ENCODE results near the gene CPEB1.

The CPEB1 gene

DNA sequence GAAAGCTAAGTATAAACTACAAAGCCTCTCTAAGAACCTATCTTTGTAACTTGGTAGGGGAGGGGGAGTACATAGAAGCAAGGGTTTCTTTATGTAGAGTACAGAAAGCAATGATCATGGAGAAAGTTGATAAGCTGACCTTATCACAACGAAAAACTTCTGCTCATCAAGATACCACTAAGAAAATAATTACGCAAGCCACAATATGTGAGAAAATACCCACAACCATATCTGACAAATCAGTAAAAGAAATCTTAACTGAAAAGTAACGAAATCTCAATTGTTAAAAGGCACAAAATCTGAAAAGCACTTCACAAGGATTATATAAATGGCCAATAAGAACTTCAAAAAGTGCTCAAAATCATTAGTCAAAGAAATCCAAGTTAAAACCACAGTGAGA is 71.8 kb downstream of the CPEB1 start:
- POLR2A ChIA-PET, result interaction anchor here (0.7 kb wide), 1 partner anchor 68 kb away, joined by 3 read pairs; no protein-coding TSS in a partner anchor
- CTCF ChIA-PET, result interaction anchor here (0.8 to 1.2 kb wide), 2 partner anchors 10 to 14 kb away, joined by 3 read pairs; no protein-coding TSS in a partner anchor
- Histone ChIP-seq H3K4me1 (ENCODE audit: control insufficient read depth, insufficient read depth, low read length) (peaks cover 5% of the 10 kb centered on the region), H3K4me3 (ENCODE audit: low read depth, low read length) (no peak overlapping the region), H3K9me3 (ENCODE audit: control insufficient read depth, insufficient read depth, low read depth, low read length) (no peaks in the 10 kb centered on the region), H3K27ac (ENCODE audit: extremely low read depth, low read depth, low read length) (no peak overlapping the region), H3K36me3 (ENCODE audit: control insufficient read depth in 2 of 2, insufficient read depth in 1 of 2, low read length in 2 of 2) (no peaks in the 10 kb centered on the region)
- TF ChIP-seq, protein P1, sequence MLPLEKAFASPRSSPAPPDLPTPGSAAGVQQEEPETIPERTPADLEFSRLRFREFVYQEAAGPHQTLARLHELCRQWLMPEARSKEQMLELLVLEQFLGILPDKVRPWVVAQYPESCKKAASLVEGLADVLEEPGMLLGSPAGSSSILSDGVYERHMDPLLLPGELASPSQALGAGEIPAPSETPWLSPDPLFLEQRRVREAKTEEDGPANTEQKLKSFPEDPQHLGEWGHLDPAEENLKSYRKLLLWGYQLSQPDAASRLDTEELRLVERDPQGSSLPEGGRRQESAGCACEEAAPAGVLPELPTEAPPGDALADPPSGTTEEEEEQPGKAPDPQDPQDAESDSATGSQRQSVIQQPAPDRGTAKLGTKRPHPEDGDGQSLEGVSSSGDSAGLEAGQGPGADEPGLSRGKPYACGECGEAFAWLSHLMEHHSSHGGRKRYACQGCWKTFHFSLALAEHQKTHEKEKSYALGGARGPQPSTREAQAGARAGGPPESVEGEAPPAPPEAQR (tag by site-specific recombination; IDR thresholded peaks at IDR 0.05), result no peak
- TF ChIP-seq, protein P2, sequence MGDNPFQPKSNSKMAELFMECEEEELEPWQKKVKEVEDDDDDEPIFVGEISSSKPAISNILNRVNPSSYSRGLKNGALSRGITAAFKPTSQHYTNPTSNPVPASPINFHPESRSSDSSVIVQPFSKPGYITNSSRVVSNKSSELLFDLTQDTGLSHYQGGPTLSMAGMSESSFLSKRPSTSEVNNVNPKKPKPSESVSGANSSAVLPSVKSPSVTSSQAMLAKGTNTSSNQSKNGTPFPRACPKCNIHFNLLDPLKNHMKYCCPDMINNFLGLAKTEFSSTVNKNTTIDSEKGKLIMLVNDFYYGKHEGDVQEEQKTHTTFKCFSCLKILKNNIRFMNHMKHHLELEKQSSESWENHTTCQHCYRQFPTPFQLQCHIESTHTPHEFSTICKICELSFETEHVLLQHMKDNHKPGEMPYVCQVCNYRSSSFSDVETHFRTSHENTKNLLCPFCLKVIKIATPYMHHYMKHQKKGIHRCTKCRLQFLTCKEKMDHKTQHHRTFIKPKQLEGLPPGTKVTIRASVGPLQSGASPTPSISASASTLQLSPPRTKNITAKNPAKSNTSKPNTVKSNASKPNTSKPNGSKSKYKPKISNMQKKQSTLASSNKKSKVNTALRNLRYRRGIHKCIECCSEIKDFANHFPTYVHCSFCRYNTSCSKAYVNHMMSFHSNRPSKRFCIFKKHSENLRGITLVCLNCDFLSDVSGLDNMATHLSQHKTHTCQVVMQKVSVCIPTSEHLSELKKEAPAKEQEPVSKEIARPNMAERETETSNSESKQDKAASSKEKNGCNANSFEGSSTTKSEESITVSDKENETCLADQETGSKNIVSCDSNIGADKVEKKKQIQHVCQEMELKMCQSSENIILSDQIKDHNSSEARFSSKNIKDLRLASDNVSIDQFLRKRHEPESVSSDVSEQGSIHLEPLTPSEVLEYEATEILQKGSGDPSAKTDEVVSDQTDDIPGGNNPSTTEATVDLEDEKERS (tag by site-specific recombination; IDR thresholded peaks at IDR 0.05), result no peak
- TF ChIP-seq TRIM28 (IDR thresholded peaks at IDR 0.05; ENCODE audit: borderline replicate concordance, low read length) (no peak), ZNF302 (tag by site-specific recombination; IDR thresholded peaks at IDR 0.05; ENCODE audit: low read depth) (no peak), SP2 (tag by site-specific recombination; IDR thresholded peaks at IDR 0.05) (no peak), MEIS1 (CRISPR knock-in tag; IDR thresholded peaks at IDR 0.05; ENCODE audit: borderline replicate concordance) (no peak), YY2 (tag by site-specific recombination; IDR thresholded peaks at IDR 0.05) (no peak), ZBTB21 (tag by site-specific recombination; IDR thresholded peaks at IDR 0.05) (no peak), GLIS1 (tag by site-specific recombination; IDR thresholded peaks at IDR 0.05) (no peak), ZNF548 (tag by site-specific recombination; IDR thresholded peaks at IDR 0.05) (no peak), ZNF664 (tag by site-specific recombination; IDR thresholded peaks at IDR 0.05) (no peak), ZNF366 (tag by site-specific recombination; conservative IDR thresholded peaks at IDR 0.05) (no peak), ZNF560 (tag by site-specific recombination; IDR thresholded peaks at IDR 0.05; ENCODE audit: borderline replicate concordance) (no peak)
- TF ChIP-seq, protein P3, sequence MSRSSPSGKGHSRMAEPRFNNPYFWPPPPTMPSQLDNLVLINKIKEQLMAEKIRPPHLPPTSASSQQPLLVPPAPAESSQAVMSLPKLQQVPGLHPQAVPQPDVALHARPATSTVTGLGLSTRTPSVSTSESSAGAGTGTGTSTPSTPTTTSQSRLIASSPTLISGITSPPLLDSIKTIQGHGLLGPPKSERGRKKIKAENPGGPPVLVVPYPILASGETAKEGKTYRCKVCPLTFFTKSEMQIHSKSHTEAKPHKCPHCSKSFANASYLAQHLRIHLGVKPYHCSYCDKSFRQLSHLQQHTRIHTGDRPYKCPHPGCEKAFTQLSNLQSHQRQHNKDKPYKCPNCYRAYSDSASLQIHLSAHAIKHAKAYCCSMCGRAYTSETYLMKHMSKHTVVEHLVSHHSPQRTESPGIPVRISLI (tag by site-specific recombination; IDR thresholded peaks at IDR 0.05), result no peak
- TF ChIP-seq, protein P4, sequence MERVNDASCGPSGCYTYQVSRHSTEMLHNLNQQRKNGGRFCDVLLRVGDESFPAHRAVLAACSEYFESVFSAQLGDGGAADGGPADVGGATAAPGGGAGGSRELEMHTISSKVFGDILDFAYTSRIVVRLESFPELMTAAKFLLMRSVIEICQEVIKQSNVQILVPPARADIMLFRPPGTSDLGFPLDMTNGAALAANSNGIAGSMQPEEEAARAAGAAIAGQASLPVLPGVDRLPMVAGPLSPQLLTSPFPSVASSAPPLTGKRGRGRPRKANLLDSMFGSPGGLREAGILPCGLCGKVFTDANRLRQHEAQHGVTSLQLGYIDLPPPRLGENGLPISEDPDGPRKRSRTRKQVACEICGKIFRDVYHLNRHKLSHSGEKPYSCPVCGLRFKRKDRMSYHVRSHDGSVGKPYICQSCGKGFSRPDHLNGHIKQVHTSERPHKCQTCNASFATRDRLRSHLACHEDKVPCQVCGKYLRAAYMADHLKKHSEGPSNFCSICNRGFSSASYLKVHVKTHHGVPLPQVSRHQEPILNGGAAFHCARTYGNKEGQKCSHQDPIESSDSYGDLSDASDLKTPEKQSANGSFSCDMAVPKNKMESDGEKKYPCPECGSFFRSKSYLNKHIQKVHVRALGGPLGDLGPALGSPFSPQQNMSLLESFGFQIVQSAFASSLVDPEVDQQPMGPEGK (tag by site-specific recombination; IDR thresholded peaks at IDR 0.05), result no peak

DNA sequence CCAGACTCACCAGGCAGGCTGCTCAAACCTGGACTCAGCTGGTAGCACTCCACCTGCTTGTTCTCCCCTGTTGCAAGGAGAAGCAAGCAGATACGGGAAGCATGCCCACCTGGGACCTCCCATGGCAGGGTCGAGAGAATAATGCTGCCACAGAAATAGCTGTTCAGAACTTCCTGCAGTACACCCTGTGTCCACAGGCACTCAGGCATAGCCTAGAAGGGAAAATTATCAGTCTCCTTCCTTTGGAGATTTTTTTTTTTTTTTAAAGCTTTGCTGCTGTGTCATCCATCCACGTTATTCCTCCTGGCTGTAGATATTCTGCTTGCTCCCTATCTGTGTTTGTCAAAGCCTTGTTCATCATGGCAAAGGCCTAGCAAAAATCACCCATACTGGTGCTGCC is 74.2 kb downstream of the CPEB1 start:
- H3K36me3 ChIP-seq (ENCODE audit: control insufficient read depth in 2 of 2, insufficient read depth in 1 of 2, low read length in 2 of 2), result no peaks in the 10 kb centered on the region
- POLR2A ChIA-PET, result interaction anchor here (1.1 kb wide), 1 partner anchor 33 kb away, joined by 5 read pairs; the partner anchor contains the start of gene RPS17
- CTCF ChIA-PET, result interaction anchor here (0.6 to 2.9 kb wide), 2 partner anchors 42 to 487 kb away, joined by 3 to 10 read pairs; no protein-coding TSS in a partner anchor

More for the DNA sequence above, 74.2 kb downstream of the CPEB1 start:
- no peak overlapping the region for H3K27ac ChIP-seq (ENCODE audit: extremely low read depth, low read depth, low read length)
- H3K9me3 ChIP-seq (ENCODE audit: control insufficient read depth, insufficient read depth, low read depth, low read length), result no peaks in the 10 kb centered on the region
- no peak overlapping the region for H3K4me3 ChIP-seq (ENCODE audit: low read depth, low read length)
- peaks cover 5% of the 10 kb centered on the region for H3K4me1 ChIP-seq (ENCODE audit: control insufficient read depth, insufficient read depth, low read length)
- TF ChIP-seq ZFP41 (tag by site-specific recombination; IDR thresholded peaks at IDR 0.05; ENCODE audit: borderline replicate concordance), result no peak
- TF ChIP-seq, protein P3 (tag by site-specific recombination; IDR thresholded peaks at IDR 0.05), result 0 out of 2 replicates have a peak, but pooled peaks have one; percentile 21

Measured in HEK293 (cell line).